ENCODE measurements around the gene DNAH10.

- TF ChIP-seq CTCF (IDR thresholded peaks at IDR 0.05 in 4 of 5, conservative IDR thresholded peaks at IDR 0.05 in 1 of 5) (no peak), POLR2A (IDR thresholded peaks at IDR 0.05) (no peak)
Observed at GRCh38 chr12:123732251-123732650, 29.9 kb upstream of the DNAH10 start.
